ENCODE measurements around the gene TLE4. TPM values are rescaled to one million over a fixed set of nuclear protein-coding genes. Genes with fewer than 3 reads are reported as not detected.
"Not testable (repeated sequence)": the region's sequence is repeated elsewhere in the genome, so short reads cannot be mapped to it uniquely, and the experiment has no call there.

Gene TLE4
- polyA plus RNA-seq, 3 donors: 21.0 to 107 (median 21.7) TPM

- Mint-ChIP-seq H3K9me3 (peaks cover 0 to 5% (median under 1%) of the 10 kb centered on the region in 7 donors), H3K4me1 (peaks cover 3% of the 10 kb centered on the region), H3K36me3 (no peaks in the 10 kb centered on the region), H3K27ac (no peak overlapping the region), H3K4me3 (no peak overlapping the region), H3K27me3 (ENCODE audit: low read depth in 3 of 3) (peaks cover 0 to 2% (median 0%) of the 10 kb centered on the region in 3 donors)
- no CpG with 5 or more reads among the region's 4 CpGs for WGBS (ENCODE audit: insufficient coverage)
- no peaks in the 10 kb centered on the region for H3K4me1 ChIP-seq (ENCODE audit: control insufficient read depth in 1 of 2, insufficient read depth in 2 of 2, low read length in 2 of 2)
- no peaks in the 10 kb centered on the region for H3K36me3 ChIP-seq (replicated peaks in 1 of 2; ENCODE audit: control insufficient read depth in 1 of 2, insufficient read depth in 2 of 2, low read length in 2 of 2)
- no peaks in the 10 kb centered on the region for H3K79me2 ChIP-seq (ENCODE audit: insufficient read depth, low read length)
- no peaks in the 10 kb centered on the region for H4K20me1 ChIP-seq (ENCODE audit: insufficient read depth, low read length)
- H2AFZ ChIP-seq (ENCODE audit: insufficient read depth, low read depth, low read length, poor library complexity, severe bottlenecking): no peak overlapping the region
- no peaks in the 10 kb centered on the region for H3K27me3 ChIP-seq (ENCODE audit: control insufficient read depth in 2 of 2, insufficient read depth in 2 of 2, low read length in 2 of 2)
- no peak overlapping the region for H3K4me3 ChIP-seq (replicated peaks in 1 of 3; ENCODE audit: low read depth in 2 of 3, low read length in 3 of 3)
- no peak overlapping the region for H3K27ac ChIP-seq (ENCODE audit: low read depth in 1 of 2, low read length in 2 of 2)
- intact Hi-C loops (cut with micrococcal nuclease): no loop called here
- H3K4me2 ChIP-seq (replicated peaks; ENCODE audit: extremely low read depth, low read length, poor library complexity, severe bottlenecking): no peak overlapping the region
- DNase-seq: no peak
- TF ChIP-seq, protein P1, sequence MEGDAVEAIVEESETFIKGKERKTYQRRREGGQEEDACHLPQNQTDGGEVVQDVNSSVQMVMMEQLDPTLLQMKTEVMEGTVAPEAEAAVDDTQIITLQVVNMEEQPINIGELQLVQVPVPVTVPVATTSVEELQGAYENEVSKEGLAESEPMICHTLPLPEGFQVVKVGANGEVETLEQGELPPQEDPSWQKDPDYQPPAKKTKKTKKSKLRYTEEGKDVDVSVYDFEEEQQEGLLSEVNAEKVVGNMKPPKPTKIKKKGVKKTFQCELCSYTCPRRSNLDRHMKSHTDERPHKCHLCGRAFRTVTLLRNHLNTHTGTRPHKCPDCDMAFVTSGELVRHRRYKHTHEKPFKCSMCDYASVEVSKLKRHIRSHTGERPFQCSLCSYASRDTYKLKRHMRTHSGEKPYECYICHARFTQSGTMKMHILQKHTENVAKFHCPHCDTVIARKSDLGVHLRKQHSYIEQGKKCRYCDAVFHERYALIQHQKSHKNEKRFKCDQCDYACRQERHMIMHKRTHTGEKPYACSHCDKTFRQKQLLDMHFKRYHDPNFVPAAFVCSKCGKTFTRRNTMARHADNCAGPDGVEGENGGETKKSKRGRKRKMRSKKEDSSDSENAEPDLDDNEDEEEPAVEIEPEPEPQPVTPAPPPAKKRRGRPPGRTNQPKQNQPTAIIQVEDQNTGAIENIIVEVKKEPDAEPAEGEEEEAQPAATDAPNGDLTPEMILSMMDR (IDR thresholded peaks at IDR 0.05): no peak
- H3K9me3 ChIP-seq (replicated peaks in 1 of 2; ENCODE audit: control insufficient read depth in 1 of 2, insufficient read depth in 1 of 2, low read length in 2 of 2): no peaks in the 10 kb centered on the region
- H3K9ac ChIP-seq (ENCODE audit: insufficient read depth, low read length, poor library complexity, severe bottlenecking): no peak overlapping the region
These were observed 174.1 kb downstream of the TLE4 start for GRCh38 chr9:79745752-79746336.

DNA sequence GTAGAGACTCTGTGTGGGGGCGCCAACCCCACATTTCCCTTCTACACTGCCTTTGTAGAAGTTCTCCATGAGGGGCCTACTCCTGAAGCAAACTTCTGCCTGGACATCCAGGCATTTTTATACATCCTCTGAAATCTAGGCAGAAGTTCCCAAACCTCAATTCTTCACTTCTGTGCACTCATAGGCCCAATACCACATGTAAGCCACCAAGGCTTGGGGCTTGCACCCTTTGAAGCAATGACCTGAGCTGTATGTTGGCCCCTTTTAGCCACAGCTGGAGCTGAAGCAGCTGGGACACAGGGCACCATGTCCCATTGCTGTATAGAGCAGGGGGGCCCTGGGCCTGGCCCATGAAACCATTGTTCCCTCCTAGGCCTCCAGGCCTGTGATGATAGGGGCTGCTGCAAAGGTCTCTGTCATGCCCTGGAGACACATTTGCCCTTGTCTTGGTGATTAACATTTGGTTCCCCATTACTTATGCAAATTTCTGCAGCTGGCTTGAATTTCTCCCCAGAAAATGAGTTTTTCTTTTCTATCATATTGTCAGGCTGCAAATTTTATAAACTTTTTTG lies 180.2 kb downstream of the TLE4 start:
- H3K27ac ChIP-seq (ENCODE audit: low read depth in 1 of 2, low read length in 2 of 2); H3K4me2 ChIP-seq (replicated peaks; ENCODE audit: extremely low read depth, low read length, poor library complexity, severe bottlenecking); H3K27me3 Mint-ChIP-seq (ENCODE audit: low read depth in 3 of 3); intact Hi-C loops (cut with micrococcal nuclease); H3K36me3 Mint-ChIP-seq; H3K79me2 ChIP-seq (ENCODE audit: insufficient read depth, low read length); H3K9ac ChIP-seq (ENCODE audit: insufficient read depth, low read length, poor library complexity, severe bottlenecking); H3K4me3 Mint-ChIP-seq; H2AFZ ChIP-seq (ENCODE audit: insufficient read depth, low read depth, low read length, poor library complexity, severe bottlenecking); H4K20me1 ChIP-seq (ENCODE audit: insufficient read depth, low read length); H3K27ac Mint-ChIP-seq; H3K4me1 Mint-ChIP-seq; H3K4me3 ChIP-seq (replicated peaks in 1 of 3; ENCODE audit: low read depth in 2 of 3, low read length in 3 of 3); H3K27me3 ChIP-seq (ENCODE audit: control insufficient read depth in 2 of 2, insufficient read depth in 2 of 2, low read length in 2 of 2); H3K36me3 ChIP-seq (replicated peaks in 1 of 2; ENCODE audit: control insufficient read depth in 1 of 2, insufficient read depth in 2 of 2, low read length in 2 of 2); H3K4me1 ChIP-seq (ENCODE audit: control insufficient read depth in 1 of 2, insufficient read depth in 2 of 2, low read length in 2 of 2); DNase-seq: not testable (repeated sequence)
- WGBS (ENCODE audit: insufficient coverage): 100% methylated on average over 1 of the region's 1 CpG
- peaks cover 9 to 23% (median 16%) of the 10 kb centered on the region in 7 donors for H3K9me3 Mint-ChIP-seq
- H3K9me3 ChIP-seq (replicated peaks in 1 of 2; ENCODE audit: control insufficient read depth in 1 of 2, insufficient read depth in 1 of 2, low read length in 2 of 2): peaks cover 10 to 15% of the 10 kb centered on the region in 2 donors

All from CD14-positive monocyte (primary cell).